HL-60 (cell line): ENCODE results near the gene OR2T3.
"Not testable (repeated sequence)": the region's sequence is repeated elsewhere in the genome, so short reads cannot be mapped to it uniquely, and the experiment has no call there.

Experiments
- DNase-seq, 2 experiments: peaks; one replicate each; pipeline ENCODE4 v3.0.0-alpha.2; 2010 to 2020; ENCODE audit warnings: low read depth in 1 of 2, low spot score in 1 of 2
- H3K27ac ChIP-seq: fragments of 250-450 bp; sonication (Bioruptor Pico); replicated peaks from 2 replicates; pipeline ENCODE4 v1.5.1; 2020; ENCODE audit warnings: mild to moderate bottlenecking, moderate library complexity
- H3K27me3 ChIP-seq: fragments of 250-450 bp; sonication (Bioruptor Pico); 2 replicates; pipeline ENCODE4 v1.5.1; 2021; ENCODE audit warnings: mild to moderate bottlenecking, moderate library complexity; ENCODE audit not compliant: insufficient read depth, poor library complexity, severe bottlenecking
- H3K4me3 ChIP-seq: replicated peaks from 2 replicates; pipeline ENCODE4 v1.5.1; 2011; ENCODE audit warnings: mild to moderate bottlenecking, control low read depth, low read length; ENCODE audit not compliant: insufficient read depth
- CTCF ChIP-seq: IDR thresholded peaks from one replicate; pipeline ENCODE4 v1.5.1; 2011; ENCODE audit warnings: low read length, control low read depth, inconsistent platforms; ENCODE audit not compliant: insufficient read depth
- GABPA ChIP-seq: IDR thresholded peaks from 2 replicates; pipeline ENCODE4 v1.6.1; 2012; ENCODE audit warnings: low read depth
- SPI1 ChIP-seq: IDR thresholded peaks from 2 replicates; pipeline ENCODE4 v1.6.1; 2012; ENCODE audit warnings: low read depth, mild to moderate bottlenecking, borderline replicate concordance
- TF ChIP-seq, protein P1 (sequence below): IDR thresholded peaks from 2 replicates; pipeline ENCODE4 v1.6.1; 2012; ENCODE audit warnings: low read depth; ENCODE audit not compliant: insufficient replicate concordance

OR2T3 gene

DNA sequence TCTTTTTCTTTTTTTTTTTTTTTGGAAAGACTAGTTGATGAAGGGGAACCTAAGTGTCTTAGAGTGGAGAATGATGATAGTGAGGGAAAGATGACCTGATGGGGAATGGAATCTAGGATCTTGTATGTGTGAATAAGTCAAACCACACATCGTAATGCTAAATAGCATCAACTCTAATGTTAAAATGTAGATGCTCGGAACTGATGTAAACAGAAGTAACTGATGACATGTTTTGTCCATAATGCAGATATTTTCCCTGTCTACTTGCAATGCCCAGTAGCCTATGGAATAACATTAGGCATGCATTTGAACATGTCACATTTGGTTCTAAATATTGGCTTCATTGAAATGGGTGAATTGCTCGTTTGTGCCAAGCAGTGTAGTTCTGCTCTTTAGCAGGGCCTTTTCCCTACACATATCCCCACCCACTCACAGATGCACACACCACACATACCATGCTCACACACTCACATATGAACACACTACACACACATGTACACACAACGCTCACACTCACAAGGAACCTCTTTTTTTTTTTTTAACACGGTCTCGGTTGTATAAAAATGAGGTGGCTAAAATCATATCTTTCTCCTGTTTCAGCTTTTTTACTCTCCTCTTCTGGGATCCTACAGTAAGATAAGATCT lies 23.2 kb upstream of the OR2T3 start:
- H3K4me3 ChIP-seq, H3K27ac ChIP-seq, DNase-seq, H3K27me3 ChIP-seq: not testable (repeated sequence)

DNA sequence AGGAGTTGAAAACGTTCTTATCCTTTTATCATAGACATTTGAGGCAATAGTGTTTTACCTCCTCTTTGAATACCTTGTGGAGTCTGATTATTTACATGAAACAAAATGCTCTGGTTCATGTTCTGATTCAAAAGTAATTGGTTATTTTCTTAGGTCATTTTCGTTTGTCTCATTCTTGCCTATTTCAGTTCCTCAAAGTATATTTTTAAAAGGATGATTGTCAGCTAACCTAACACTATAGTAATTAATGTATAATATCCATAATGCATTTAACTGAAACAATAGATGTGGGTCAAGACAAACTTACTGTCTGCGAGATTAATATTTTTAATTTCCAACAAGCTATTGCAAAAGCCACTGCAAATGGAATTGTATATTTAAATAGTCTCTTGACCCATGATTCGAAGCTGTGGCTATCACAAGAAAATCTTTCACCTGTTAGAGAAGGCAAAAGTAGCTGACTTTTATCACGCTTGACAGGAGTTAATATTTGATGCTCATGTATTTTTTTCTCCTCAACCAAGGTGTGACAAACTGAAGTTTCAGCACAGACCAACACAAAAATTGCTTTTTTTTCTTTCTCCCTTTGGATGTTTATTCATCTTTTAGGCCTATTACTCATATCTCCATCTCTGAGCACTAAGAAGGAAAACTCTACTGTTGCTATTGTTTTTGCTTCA lies 22.5 kb upstream of the OR2T3 start:
- DNase-seq, H3K27me3 ChIP-seq, H3K4me3 ChIP-seq, H3K27ac ChIP-seq: not testable (repeated sequence)

DNA sequence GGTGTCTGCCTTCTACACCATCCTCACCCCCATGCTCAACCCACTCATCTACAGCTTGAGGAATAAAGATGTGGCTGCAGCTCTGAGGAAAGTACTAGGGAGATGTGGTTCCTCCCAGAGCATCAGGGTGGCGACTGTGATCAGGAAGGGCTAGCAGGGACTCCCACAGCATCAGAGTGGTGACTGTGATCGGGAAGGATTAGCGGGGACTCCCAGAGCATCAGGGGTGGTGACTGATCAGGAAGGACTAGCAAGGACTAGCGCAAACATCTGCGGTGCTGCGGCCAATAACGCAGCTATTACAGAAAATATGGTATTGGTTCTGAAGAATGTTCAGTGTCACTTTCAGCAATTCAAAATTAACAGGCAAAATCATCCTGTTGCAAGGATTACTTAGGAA lies 19.5 kb upstream of the OR2T3 start:
- not testable (repeated sequence) for H3K27me3 ChIP-seq, H3K4me3 ChIP-seq, H3K27ac ChIP-seq, DNase-seq

DNA sequence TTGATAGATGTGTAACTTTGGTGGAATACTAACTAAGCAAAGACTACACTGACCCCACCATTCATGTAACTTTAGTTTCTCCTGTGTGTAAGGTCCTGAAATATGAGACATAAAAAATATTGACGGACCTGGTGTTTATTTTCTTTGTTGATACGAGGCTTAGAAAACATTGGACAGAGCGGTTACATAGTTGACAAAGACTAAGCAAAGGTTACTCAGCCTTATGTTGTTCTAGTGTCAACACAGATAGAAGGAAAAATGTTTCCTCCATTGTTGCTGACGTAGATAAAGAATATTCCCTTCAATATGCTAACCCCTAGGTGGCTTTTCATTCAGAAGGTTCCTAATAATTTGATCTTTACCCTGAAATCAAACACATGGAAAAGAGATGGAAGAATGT lies 18.1 kb upstream of the OR2T3 start:
- not testable (repeated sequence) for H3K27ac ChIP-seq, H3K4me3 ChIP-seq, H3K27me3 ChIP-seq, DNase-seq

DNA sequence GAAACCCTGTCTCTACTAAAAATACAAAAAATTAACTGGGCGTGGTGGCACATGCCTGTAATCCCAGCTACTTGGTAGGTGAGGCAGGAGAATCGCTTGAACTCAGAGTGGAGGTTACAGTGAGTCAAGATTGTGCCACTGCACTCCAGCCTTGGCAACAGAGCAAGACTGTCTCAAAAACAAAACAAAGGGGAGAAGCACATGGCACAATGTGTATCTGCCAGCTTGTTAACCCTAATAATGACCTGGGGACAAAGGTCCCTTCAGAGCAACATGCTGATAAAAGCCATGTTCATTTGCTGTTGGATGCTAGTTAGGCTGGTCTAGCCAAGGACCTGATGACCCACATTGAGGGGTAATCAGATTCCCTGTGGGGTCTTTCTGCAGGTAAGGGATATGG lies 16.5 kb upstream of the OR2T3 start:
- H3K27ac ChIP-seq, H3K4me3 ChIP-seq, DNase-seq, H3K27me3 ChIP-seq: not testable (repeated sequence)

DNA sequence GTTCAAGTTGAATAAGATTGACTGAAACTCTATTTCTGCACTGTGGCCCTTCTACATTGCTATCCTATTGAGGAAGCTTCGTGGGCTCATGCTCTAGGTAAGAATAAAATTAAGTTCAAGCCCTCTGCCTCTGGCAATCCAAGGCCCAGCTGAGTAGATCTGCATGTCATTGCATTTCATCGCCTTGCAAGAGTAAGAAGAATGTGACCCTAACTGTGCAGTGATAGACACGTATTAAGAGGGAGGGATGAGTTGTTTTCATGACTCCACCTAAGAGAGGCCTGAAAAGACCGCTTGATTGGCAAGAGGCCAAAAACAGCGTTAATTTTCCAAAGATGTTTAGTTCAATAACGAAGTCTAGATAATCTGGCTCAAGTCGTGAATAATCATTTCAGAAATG lies 14.0 kb upstream of the OR2T3 start:
- H3K27me3 ChIP-seq, H3K27ac ChIP-seq, DNase-seq, H3K4me3 ChIP-seq: not testable (repeated sequence)

- no peak overlapping the region for H3K27ac ChIP-seq
- DNase-seq: no peak
- no peak overlapping the region for H3K4me3 ChIP-seq
- H3K27me3 ChIP-seq: no peaks in the 10 kb centered on the region
- no peak for TF ChIP-seq SPI1
- TF ChIP-seq, protein P1, sequence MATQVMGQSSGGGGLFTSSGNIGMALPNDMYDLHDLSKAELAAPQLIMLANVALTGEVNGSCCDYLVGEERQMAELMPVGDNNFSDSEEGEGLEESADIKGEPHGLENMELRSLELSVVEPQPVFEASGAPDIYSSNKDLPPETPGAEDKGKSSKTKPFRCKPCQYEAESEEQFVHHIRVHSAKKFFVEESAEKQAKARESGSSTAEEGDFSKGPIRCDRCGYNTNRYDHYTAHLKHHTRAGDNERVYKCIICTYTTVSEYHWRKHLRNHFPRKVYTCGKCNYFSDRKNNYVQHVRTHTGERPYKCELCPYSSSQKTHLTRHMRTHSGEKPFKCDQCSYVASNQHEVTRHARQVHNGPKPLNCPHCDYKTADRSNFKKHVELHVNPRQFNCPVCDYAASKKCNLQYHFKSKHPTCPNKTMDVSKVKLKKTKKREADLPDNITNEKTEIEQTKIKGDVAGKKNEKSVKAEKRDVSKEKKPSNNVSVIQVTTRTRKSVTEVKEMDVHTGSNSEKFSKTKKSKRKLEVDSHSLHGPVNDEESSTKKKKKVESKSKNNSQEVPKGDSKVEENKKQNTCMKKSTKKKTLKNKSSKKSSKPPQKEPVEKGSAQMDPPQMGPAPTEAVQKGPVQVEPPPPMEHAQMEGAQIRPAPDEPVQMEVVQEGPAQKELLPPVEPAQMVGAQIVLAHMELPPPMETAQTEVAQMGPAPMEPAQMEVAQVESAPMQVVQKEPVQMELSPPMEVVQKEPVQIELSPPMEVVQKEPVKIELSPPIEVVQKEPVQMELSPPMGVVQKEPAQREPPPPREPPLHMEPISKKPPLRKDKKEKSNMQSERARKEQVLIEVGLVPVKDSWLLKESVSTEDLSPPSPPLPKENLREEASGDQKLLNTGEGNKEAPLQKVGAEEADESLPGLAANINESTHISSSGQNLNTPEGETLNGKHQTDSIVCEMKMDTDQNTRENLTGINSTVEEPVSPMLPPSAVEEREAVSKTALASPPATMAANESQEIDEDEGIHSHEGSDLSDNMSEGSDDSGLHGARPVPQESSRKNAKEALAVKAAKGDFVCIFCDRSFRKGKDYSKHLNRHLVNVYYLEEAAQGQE: no peak
- TF ChIP-seq GABPA: no peak
- TF ChIP-seq CTCF: no peak
Measured at GRCh38 chr1:248471154-248471553, 2.0 kb upstream of the OR2T3 start.

DNA sequence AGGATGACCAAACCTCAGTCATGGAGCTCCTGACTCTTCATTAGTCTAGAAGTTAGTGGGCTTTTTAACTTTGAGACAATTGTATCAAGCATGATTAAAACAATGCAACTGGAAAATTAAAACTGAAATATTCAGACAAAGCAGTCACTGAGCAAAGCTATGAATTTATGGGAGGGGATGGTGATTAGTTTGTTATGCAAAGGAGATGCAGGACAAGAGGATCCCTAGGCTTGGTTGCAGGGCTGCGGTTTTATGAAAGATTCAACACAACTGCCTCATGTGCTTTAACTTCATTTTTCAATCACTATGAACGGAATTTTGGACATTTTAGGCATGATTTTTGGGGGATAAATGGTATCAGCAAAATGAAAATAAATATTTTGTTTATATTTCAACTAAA lies 1.0 kb upstream of the OR2T3 start:
- not testable (repeated sequence) for H3K4me3 ChIP-seq, H3K27me3 ChIP-seq, H3K27ac ChIP-seq, DNase-seq

DNA sequence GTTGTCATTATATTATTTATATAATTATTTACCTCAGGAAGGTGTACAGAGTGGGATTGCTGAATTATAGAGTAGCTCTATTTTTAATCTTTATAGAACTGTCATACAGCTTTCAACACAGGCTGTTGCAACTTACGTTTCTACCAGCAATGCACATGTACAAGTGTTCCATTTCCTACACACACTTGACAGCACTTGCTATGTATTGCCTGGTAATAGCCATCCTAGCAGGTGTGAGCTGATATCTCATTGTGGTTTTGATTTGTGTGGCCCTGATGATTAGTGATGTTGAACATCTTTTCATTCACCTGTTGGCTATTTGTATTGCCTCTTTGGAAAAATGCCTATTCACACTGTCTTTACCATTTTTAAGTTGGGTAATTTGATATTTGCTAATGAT lies 2.5 kb downstream of the OR2T3 start:
- not testable (repeated sequence) for H3K4me3 ChIP-seq, H3K27ac ChIP-seq, H3K27me3 ChIP-seq, DNase-seq

- H3K27me3 ChIP-seq, H3K27ac ChIP-seq, DNase-seq, H3K4me3 ChIP-seq: not testable (repeated sequence)
Measured at GRCh38 chr1:248481686-248482579, 8.8 kb downstream of the OR2T3 start.

- not testable (repeated sequence) for DNase-seq, H3K27ac ChIP-seq, H3K4me3 ChIP-seq, H3K27me3 ChIP-seq
Measured at GRCh38 chr1:248488289-248488688, 15.1 kb downstream of the OR2T3 start, which contains the start of gene OR2T5. OR2T5 (plus strand) TSS chr1:248488589; CDS start chr1:248488589, 0 bp downstream.
